Liver (tissue), 9 donors: Measurements from ENCODE around the gene ZNF276. TPM values are rescaled to one million over a fixed set of nuclear protein-coding genes. Genes with fewer than 3 reads are reported as not detected.
A peak's percentile ranks its signal among the peaks of the same experiment; 100 is the strongest.

Experiments
- DNase-seq: peaks from one replicate; pipeline ENCODE4 v3.0.0-alpha.2; 2017; ENCODE audit warnings: low spot score
- H3K27ac ChIP-seq, 2 donors: one replicate each; pipeline ENCODE4 v1.7.0; 2013; ENCODE audit warnings: inconsistent platforms in 2 of 2, low read length in 2 of 2, control low read depth in 1 of 2, low read depth in 1 of 2, mild to moderate bottlenecking in 1 of 2
- H3K27me3 ChIP-seq, 4 donors: one replicate each; pipeline versions ENCODE4 v1.6.1 to v1.7.0; 2013; ENCODE audit warnings: low read length in 3 of 4, inconsistent platforms in 1 of 4, mild to moderate bottlenecking in 1 of 4, moderate library complexity in 1 of 4; ENCODE audit not compliant: control insufficient read depth in 4 of 4, insufficient read depth in 4 of 4
- H3K36me3 ChIP-seq, 4 donors: one replicate each; pipeline versions ENCODE4 v1.6.1 to v1.7.0; 2013; ENCODE audit warnings: low read length in 3 of 4, mild to moderate bottlenecking in 3 of 4, low read depth in 1 of 4, moderate library complexity in 1 of 4; ENCODE audit not compliant: control insufficient read depth in 4 of 4, insufficient read depth in 3 of 4
- H3K4me1 ChIP-seq, 4 donors: one replicate each; pipeline versions ENCODE4 v1.6.1 to v1.7.0; 2013; ENCODE audit warnings: low read length in 3 of 4, mild to moderate bottlenecking in 3 of 4, moderate library complexity in 1 of 4; ENCODE audit not compliant: control insufficient read depth in 4 of 4, insufficient read depth in 4 of 4
- H3K4me3 ChIP-seq, 3 donors: one replicate each; pipeline versions ENCODE4 v1.6.1 to v1.7.0; 2013; ENCODE audit warnings: low read length in 3 of 3, control low read depth in 1 of 3, low read depth in 1 of 3, mild to moderate bottlenecking in 1 of 3
- H3K9ac ChIP-seq, 2 donors: one replicate each; pipeline ENCODE4 v1.7.0; 2013; ENCODE audit warnings: low read length in 2 of 2, mild to moderate bottlenecking in 2 of 2, moderate library complexity in 2 of 2, control low read depth in 1 of 2, low read depth in 1 of 2
- H3K9me3 ChIP-seq, 4 donors: one replicate each; pipeline versions ENCODE4 v1.6.1 to v1.7.0; 2013; ENCODE audit warnings: low read length in 3 of 4; ENCODE audit not compliant: control insufficient read depth in 4 of 4
- EGR1 ChIP-seq, 2 donors: IDR thresholded peaks; 2 replicates each; pipeline ENCODE4 v1.6.1; 2016 to 2018; ENCODE audit warnings: antibody characterized with exemption in 2 of 2, low read depth in 2 of 2
- FOXA1 ChIP-seq: IDR thresholded peaks from 2 replicates; pipeline ENCODE4 v1.6.1; 2016; ENCODE audit warnings: antibody characterized with exemption
- FOXA2 ChIP-seq: IDR thresholded peaks from 2 replicates; pipeline ENCODE4 v1.6.1; 2016; ENCODE audit warnings: antibody characterized with exemption
- GABPA ChIP-seq, 2 donors: IDR thresholded peaks in 1 of 2; conservative IDR thresholded peaks in 1 of 2; 2 replicates each; pipeline ENCODE4 v1.6.1; 2016; ENCODE audit warnings: antibody characterized with exemption in 2 of 2, mild to moderate bottlenecking in 1 of 2, moderate library complexity in 1 of 2
- HNF4A ChIP-seq, 2 donors: conservative IDR thresholded peaks; 2 replicates each; pipeline ENCODE4 v1.6.1; 2016; ENCODE audit warnings: antibody characterized with exemption in 2 of 2, mild to moderate bottlenecking in 2 of 2
- HNF4G ChIP-seq: IDR thresholded peaks from 2 replicates; pipeline ENCODE4 v1.6.1; 2016; ENCODE audit warnings: antibody characterized with exemption
- JUND ChIP-seq, 2 donors: IDR thresholded peaks; 2 replicates each; pipeline ENCODE4 v1.6.1; 2016; ENCODE audit warnings: antibody characterized with exemption in 2 of 2
- NR2F2 ChIP-seq: IDR thresholded peaks from 2 replicates; pipeline ENCODE4 v1.6.1; 2016; ENCODE audit warnings: antibody characterized with exemption
- RAD21 ChIP-seq, 2 donors: IDR thresholded peaks; 2 replicates each; pipeline ENCODE4 v1.6.1; 2016; ENCODE audit warnings: antibody characterized with exemption in 2 of 2, mild to moderate bottlenecking in 2 of 2
- RXRA ChIP-seq, 2 donors: IDR thresholded peaks; 2 replicates each; pipeline ENCODE4 v1.6.1; 2017 to 2018; ENCODE audit warnings: antibody characterized with exemption in 2 of 2, mild to moderate bottlenecking in 1 of 2
- SP1 ChIP-seq: IDR thresholded peaks from 2 replicates; pipeline ENCODE4 v1.6.1; 2018; ENCODE audit warnings: antibody characterized with exemption, mild to moderate bottlenecking
- TAF1 ChIP-seq: conservative IDR thresholded peaks from 2 replicates; pipeline ENCODE4 v1.6.1; 2016; ENCODE audit warnings: antibody characterized with exemption, mild to moderate bottlenecking
- WGBS: extraction: QIAGEN DNeasy Blood & Tissue Kit; methylation state at CpG from one replicate; pipeline ENCODE4 v1.1.7; 2013; 5-methylcytosine and 5-hydroxymethylcytosine counted together
- polyA plus RNA-seq, 2 donors: library from polyadenylated mRNA; stranded (reverse) in 1 of 2; unstranded in 1 of 2; fragments of 200-250 nt in 1 of 2; fragments of >200 nt in 1 of 2; fragmentation: Nextera tagmentation in 1 of 2; extraction: Ambion mirVana in 1 of 2; gene quantifications; one replicate each; pipeline versions ENCODE4 v1.2.1 to v1.2.3, GENCODE V29; 2013 to 2015
- total RNA-seq, 2 donors: library from RNA; depleted of rRNA; stranded (reverse); fragments of >200 nt; gene quantifications; one replicate each; pipeline ENCODE4 v1.2.3, GENCODE V29; 2014
- TF ChIP-seq, protein P1 (sequence below): IDR thresholded peaks from 2 replicates; pipeline ENCODE4 v1.6.1; 2016; ENCODE audit warnings: antibody characterized with exemption
- TF ChIP-seq, protein P2 (sequence below): fragments of 150-350 bp; IDR thresholded peaks from 2 replicates; pipeline ENCODE4 v1.5.1; 2017; ENCODE audit warnings: improper control_type of control experiment, low read depth, low read length; ENCODE audit not compliant: missing input control
- TF ChIP-seq, protein P3 (sequence below): IDR thresholded peaks from 2 replicates; pipeline ENCODE4 v1.6.1; 2016; ENCODE audit warnings: antibody characterized with exemption
- TF ChIP-seq, protein P4 (sequence below): IDR thresholded peaks from 2 replicates; pipeline ENCODE4 v1.6.1; 2016; ENCODE audit warnings: antibody characterized with exemption
- donor health status: healthy.
- donor health status: healthy.
- donor health status: healthy.
- donor health status: healthy.
- donor health status: healthy.

ZNF276 gene
- total and polyA plus RNA-seq, 4 donors, result 4.9 to 22.8 (median 8.7) TPM

DNA sequence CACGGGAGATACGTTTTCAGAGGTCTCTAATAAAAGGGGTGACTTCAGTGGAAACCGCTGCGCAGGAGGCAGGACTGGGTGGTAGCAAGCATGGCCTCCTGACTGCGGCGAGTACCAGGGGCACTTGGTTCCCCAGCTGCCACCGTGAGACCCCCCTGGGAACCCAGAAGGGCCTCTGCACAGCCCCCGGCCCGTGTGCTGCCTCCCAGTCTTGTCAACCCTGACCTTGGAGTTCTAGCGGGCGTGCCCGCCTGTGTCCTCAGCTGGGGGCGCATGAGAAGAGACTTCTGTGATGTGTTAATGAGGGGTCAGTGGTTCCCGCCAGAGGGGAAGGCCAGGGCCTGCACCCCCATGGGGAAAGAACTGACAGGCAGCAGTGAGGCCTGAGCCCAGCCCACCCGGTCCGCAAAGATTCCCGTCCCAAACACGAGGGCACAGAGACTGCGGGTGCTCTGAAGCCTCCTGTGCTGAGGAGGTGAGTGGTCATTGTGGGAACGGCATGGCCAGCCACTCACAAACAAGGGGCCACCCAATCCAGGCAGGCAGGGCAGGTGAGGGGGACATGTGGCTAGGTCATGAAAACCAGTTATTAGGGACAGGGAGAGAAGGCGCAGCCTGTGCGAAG lies 9.4 kb downstream of the ZNF276 start:
- Histone ChIP-seq H3K9me3 (no peaks in the 10 kb centered on the region), H3K4me1 (peaks cover 4 to 26% (median 21%) of the 10 kb centered on the region in 4 donors), H3K27ac (no peak overlapping the region), H3K27me3 (no peaks in the 10 kb centered on the region), H3K36me3 (peaks cover 21 to 67% (median 38%) of the 10 kb centered on the region in 4 donors), H3K4me3 (no peak overlapping the region), H3K9ac (no peak overlapping the region)
- no peak for DNase-seq
- TF ChIP-seq, protein P1, sequence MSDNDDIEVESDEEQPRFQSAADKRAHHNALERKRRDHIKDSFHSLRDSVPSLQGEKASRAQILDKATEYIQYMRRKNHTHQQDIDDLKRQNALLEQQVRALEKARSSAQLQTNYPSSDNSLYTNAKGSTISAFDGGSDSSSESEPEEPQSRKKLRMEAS, result no peak
- no peak for TF ChIP-seq RXRA (IDR thresholded peaks at IDR 0.05)
- TF ChIP-seq, protein P2, sequence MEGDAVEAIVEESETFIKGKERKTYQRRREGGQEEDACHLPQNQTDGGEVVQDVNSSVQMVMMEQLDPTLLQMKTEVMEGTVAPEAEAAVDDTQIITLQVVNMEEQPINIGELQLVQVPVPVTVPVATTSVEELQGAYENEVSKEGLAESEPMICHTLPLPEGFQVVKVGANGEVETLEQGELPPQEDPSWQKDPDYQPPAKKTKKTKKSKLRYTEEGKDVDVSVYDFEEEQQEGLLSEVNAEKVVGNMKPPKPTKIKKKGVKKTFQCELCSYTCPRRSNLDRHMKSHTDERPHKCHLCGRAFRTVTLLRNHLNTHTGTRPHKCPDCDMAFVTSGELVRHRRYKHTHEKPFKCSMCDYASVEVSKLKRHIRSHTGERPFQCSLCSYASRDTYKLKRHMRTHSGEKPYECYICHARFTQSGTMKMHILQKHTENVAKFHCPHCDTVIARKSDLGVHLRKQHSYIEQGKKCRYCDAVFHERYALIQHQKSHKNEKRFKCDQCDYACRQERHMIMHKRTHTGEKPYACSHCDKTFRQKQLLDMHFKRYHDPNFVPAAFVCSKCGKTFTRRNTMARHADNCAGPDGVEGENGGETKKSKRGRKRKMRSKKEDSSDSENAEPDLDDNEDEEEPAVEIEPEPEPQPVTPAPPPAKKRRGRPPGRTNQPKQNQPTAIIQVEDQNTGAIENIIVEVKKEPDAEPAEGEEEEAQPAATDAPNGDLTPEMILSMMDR, result no peak
- no peak for TF ChIP-seq GABPA (IDR thresholded peaks at IDR 0.05 in 1 of 2, conservative IDR thresholded peaks at IDR 0.05 in 1 of 2)
- TF ChIP-seq TAF1, result no peak
- no peak for TF ChIP-seq JUND (IDR thresholded peaks at IDR 0.05)
- 91% methylated on average over 22 of the region's 22 CpGs for WGBS

DNA sequence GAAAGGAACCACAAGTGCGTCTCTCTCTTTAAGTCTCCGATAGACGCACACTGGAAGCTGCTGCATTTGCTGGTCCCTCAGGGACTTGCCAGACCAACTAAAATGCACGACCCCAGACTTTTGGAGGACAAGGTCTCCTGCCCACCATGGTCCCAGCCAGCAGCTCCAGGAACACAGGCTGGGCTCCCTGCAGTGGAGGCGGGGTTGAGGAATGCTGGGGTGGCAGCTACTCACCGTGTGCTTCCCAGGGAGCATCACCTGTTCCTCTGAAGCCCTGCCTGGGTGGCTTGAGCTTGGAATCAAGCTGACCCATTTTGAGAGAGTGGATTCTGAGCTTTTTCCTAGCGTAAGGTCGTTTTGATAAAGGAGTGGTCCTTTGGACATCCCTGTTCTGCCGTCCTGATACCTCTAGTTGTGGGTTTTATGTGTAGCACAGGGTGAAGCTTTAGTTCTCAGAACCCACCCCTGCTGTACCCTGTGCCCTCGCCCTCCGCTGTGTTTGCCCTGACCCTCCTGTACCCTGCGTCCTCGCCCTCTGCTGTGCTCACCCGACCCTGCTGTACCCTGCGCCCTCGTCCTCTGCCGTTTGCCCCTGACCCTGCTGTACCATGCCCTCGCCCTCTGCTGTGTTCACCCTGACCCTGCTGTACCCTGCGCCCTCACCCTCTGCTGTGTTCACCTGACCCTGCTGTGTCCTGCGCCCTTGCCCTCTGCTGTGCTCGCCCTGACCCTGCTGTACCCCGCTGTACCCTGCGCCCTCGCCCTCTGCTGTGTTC lies 11.0 kb downstream of the ZNF276 start:
- Histone ChIP-seq H3K4me1 (peaks cover 4 to 26% (median 21%) of the 10 kb centered on the region in 4 donors), H3K9me3 (no peaks in the 10 kb centered on the region), H3K27ac (no peak overlapping the region), H3K36me3 (peaks cover 29 to 75% (median 39%) of the 10 kb centered on the region in 4 donors), H3K27me3 (no peaks in the 10 kb centered on the region), H3K4me3 (no peak overlapping the region), H3K9ac (no peak overlapping the region)
- TF ChIP-seq SP1 (no peak), FOXA2 (no peak), RXRA (IDR thresholded peaks at IDR 0.05) (peak in 1 of 2 donors; percentile 19)
- no peak for DNase-seq
- 80% methylated on average over 24 of the region's 24 CpGs for WGBS

DNA sequence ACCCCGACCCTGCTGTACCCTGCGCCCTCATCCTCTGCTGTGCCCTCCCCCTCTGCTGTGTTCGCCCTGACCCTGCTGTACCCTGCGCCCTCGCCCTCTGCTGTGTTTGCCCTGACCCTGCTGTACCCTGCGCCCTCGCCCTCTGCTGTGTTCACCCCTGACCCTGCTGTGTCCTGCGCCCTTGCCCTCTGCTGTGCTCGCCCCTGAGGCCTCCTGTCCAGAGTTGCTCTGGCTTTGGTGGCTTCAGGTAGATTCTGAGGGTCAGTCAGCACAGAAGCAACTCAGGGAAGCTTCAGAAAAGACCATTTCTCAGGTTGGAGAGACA lies 11.5 kb downstream of the ZNF276 start:
- Histone ChIP-seq H3K4me3 (no peak overlapping the region), H3K9ac (no peak overlapping the region), H3K36me3 (peaks cover 34 to 75% (median 42%) of the 10 kb centered on the region in 4 donors), H3K4me1 (peaks cover 4 to 26% (median 21%) of the 10 kb centered on the region in 4 donors), H3K27ac (no peak overlapping the region), H3K27me3 (no peaks in the 10 kb centered on the region), H3K9me3 (no peaks in the 10 kb centered on the region)
- no peak for DNase-seq
- WGBS, result 65% methylated on average over 9 of the region's 9 CpGs
- TF ChIP-seq GABPA (IDR thresholded peaks at IDR 0.05 in 1 of 2, conservative IDR thresholded peaks at IDR 0.05 in 1 of 2) (no peak), FOXA1 (no peak), HNF4G (peak; percentile 74), RAD21 (IDR thresholded peaks at IDR 0.05) (no peak), FOXA2 (no peak), RXRA (IDR thresholded peaks at IDR 0.05) (peak; percentile 18 to 94), HNF4A (conservative IDR thresholded peaks at IDR 0.05) (peak; percentile 60 to 97), TAF1 (no peak), JUND (IDR thresholded peaks at IDR 0.05) (no peak), SP1 (peak; percentile 50), NR2F2 (peak; percentile 94), EGR1 (IDR thresholded peaks at IDR 0.05; ENCODE audit: low read depth in 2 of 2) (no peak)
- TF ChIP-seq, protein P2, result no peak
- TF ChIP-seq, protein P3, sequence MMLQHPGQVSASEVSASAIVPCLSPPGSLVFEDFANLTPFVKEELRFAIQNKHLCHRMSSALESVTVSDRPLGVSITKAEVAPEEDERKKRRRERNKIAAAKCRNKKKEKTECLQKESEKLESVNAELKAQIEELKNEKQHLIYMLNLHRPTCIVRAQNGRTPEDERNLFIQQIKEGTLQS, result no peak
- TF ChIP-seq, protein P1, result no peak
- TF ChIP-seq, protein P4, sequence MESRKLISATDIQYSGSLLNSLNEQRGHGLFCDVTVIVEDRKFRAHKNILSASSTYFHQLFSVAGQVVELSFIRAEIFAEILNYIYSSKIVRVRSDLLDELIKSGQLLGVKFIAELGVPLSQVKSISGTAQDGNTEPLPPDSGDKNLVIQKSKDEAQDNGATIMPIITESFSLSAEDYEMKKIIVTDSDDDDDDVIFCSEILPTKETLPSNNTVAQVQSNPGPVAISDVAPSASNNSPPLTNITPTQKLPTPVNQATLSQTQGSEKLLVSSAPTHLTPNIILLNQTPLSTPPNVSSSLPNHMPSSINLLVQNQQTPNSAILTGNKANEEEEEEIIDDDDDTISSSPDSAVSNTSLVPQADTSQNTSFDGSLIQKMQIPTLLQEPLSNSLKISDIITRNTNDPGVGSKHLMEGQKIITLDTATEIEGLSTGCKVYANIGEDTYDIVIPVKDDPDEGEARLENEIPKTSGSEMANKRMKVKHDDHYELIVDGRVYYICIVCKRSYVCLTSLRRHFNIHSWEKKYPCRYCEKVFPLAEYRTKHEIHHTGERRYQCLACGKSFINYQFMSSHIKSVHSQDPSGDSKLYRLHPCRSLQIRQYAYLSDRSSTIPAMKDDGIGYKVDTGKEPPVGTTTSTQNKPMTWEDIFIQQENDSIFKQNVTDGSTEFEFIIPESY, result no peak
